Erythroblast (primary cell): ENCODE data around the gene ISLR2.

Experiments
- GATA1 ChIP-seq: IDR thresholded peaks from 2 replicates; pipeline ENCODE4 v1.6.1; 2011; ENCODE audit warnings: low read depth, mild to moderate bottlenecking, control low read depth, low read length, moderate library complexity
- POLR2A ChIP-seq: IDR thresholded peaks from 2 replicates; pipeline ENCODE4 v1.6.1; 2011; ENCODE audit warnings: mild to moderate bottlenecking, low read length

DNA sequence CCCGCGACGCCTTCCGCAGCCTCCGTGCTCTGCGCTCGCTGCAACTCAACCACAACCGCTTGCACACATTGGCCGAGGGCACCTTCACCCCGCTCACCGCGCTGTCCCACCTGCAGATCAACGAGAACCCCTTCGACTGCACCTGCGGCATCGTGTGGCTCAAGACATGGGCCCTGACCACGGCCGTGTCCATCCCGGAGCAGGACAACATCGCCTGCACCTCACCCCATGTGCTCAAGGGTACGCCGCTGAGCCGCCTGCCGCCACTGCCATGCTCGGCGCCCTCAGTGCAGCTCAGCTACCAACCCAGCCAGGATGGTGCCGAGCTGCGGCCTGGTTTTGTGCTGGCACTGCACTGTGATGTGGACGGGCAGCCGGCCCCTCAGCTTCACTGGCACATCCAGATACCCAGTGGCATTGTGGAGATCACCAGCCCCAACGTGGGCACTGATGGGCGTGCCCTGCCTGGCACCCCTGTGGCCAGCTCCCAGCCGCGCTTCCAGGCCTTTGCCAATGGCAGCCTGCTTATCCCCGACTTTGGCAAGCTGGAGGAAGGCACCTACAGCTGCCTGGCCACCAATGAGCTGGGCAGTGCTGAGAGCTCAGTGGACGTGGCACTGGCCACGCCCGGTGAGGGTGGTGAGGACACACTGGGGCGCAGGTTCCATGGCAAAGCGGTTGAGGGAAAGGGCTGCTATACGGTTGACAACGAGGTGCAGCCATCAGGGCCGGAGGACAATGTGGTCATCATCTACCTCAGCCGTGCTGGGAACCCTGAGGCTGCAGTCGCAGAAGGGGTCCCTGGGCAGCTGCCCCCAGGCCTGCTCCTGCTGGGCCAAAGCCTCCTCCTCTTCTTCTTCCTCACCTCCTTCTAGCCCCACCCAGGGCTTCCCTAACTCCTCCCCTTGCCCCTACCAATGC, 45.1 kb downstream of the ISLR2 start:
- TF ChIP-seq POLR2A (no peak), GATA1 (no peak)
